Upper lobe of right lung (tissue), 1 donor: ENCODE results near the gene TMEM59L. TPM values are rescaled to one million over a fixed set of nuclear protein-coding genes. Genes with fewer than 3 reads are reported as not detected.

Experiments
- ATAC-seq: fragments of 200-7000 bp; cut with Tn5 transposase; one replicate; pipeline ENCODE4 v1.9.1; 2020; ENCODE audit warnings: mild to moderate bottlenecking, moderate library complexity
- DNase-seq: peaks from one replicate; pipeline ENCODE4 v3.0.0-alpha.2; 2020
- H3K27ac ChIP-seq: fragments of 200-600 bp; one replicate; pipeline ENCODE4 v1.8.0; 2022
- H3K27me3 ChIP-seq: fragments of 200-600 bp; one replicate; pipeline ENCODE4 v1.8.0; 2022; ENCODE audit warnings: mild to moderate bottlenecking
- H3K36me3 ChIP-seq: fragments of 200-600 bp; one replicate; pipeline ENCODE4 v1.8.0; 2022
- H3K4me1 ChIP-seq: fragments of 200-600 bp; one replicate; pipeline ENCODE4 v1.8.0; 2022
- H3K4me3 ChIP-seq: fragments of 200-600 bp; one replicate; pipeline ENCODE4 v1.8.0; 2022; ENCODE audit warnings: mild to moderate bottlenecking
- H3K9me3 ChIP-seq: fragments of 200-600 bp; one replicate; pipeline ENCODE4 v1.8.0; 2022
- intact Hi-C: fragments of 100-400 bp; cut with DNase I; formaldehyde crosslinking; loops from one replicate; pipeline ENCODE4 v1.11.0; 2022
- total RNA-seq: library from RNA; stranded (reverse); fragmentation: NEBNext Ultra II Directional; extraction: Animal tissue kit (Norgen Biotek cat#: 25700); gene quantifications from one replicate; pipeline ENCODE4 v1.2.1, GENCODE V29; 2021
- TF ChIP-seq, protein P1 (sequence below): fragments of 200-600 bp; IDR thresholded peaks from one replicate; pipeline ENCODE4 v1.8.0; 2022; ENCODE audit warnings: antibody characterized with exemption
- donor health status: DM: no; HTN: yes; CAD: no; lungs with severe emphysema.

The TMEM59L gene
- total RNA-seq, 1 donor from 2014 or later = 2.2 TPM

DNA sequence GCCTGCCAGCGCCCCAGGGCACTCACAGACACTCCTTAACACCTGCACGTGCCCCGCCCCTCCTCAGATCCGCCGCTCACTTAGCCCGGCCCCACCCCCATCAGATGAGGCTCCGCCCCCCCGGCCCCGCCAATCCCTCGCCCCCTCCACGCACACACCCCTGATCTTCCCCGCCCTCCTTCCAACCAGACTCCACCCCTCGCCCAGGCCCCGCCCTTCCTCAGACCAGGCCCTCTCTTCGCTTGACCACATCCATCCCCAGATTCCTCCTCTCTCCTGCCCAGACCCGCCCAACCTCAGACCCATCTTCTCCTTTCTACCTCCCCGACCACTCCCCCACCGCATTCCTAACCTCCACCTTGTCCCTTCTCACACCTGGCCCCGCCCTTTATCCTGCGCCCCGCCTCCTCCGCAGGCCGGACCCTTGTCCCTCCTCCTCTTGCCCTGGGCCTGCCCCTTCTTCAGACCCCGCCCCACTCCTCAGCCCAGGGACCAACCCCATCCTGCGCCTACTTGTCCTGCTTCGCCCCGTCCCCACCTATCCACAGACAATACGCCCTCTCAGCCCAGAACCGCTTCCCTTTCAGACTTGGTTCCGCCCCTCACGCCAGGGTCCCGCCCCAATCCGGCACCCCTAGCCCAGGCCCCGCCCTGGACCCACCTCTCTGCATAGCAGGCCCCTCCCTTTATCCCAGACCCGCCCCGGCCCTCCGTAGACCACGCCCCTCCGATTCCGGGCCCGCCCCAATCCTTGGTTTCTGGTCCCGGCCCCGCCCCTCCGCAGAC, 23.7 kb downstream of the TMEM59L start:
- intact Hi-C loops = no loop called here

DNA sequence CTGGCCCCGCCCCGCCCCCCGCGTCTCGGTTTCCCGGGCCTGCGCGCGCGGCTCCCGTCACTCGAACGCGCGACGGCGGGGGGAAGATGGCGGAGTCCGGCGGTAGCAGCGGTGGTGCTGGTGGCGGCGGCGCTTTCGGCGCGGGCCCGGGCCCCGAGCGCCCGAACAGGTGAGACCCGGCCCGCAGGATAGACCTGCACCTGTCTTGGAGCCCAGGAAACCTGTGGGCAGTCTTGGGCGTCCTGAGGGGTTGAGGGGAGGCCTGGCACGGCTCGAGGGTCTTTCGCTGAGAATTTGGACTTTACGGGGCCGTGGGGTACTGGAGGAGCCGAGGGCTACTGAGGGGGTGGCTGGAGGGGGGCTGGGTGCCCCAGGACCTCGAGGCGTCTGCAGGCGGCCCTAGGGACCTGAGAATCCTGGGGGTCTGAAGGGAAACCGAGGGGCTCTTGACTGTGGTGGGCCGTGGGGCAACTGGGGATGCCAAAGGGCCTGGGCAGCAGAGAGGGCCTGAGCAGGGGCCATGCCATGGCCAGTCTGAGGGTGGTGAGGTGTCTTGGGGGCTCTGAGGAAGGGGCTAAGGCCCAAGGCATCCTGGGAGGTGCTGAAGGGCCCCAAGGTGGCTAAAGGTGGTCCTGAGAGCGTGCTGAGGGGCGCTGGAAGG, 24.4 kb downstream of the TMEM59L start, which contains the start of gene KLHL26:
Gene KLHL26, plus strand, starts transcription at position 60 of the 661 bp plus-strand sequence. Its CDS starts 27 bp downstream, at position 87.
- DNase-seq = no peak
- ATAC-seq = no peak
- intact Hi-C loops = no loop called here
- Histone ChIP-seq H3K4me1 (peaks cover 20% of the 10 kb centered on the region), H3K9me3 (no peaks in the 10 kb centered on the region), H3K27me3 (no peaks in the 10 kb centered on the region), H3K27ac (peak within 1 kb of the TSS; percentile 87), H3K36me3 (no peaks in the 10 kb centered on the region), H3K4me3 (peak within 1 kb of the TSS; percentile 71)
- TF ChIP-seq, protein P1, sequence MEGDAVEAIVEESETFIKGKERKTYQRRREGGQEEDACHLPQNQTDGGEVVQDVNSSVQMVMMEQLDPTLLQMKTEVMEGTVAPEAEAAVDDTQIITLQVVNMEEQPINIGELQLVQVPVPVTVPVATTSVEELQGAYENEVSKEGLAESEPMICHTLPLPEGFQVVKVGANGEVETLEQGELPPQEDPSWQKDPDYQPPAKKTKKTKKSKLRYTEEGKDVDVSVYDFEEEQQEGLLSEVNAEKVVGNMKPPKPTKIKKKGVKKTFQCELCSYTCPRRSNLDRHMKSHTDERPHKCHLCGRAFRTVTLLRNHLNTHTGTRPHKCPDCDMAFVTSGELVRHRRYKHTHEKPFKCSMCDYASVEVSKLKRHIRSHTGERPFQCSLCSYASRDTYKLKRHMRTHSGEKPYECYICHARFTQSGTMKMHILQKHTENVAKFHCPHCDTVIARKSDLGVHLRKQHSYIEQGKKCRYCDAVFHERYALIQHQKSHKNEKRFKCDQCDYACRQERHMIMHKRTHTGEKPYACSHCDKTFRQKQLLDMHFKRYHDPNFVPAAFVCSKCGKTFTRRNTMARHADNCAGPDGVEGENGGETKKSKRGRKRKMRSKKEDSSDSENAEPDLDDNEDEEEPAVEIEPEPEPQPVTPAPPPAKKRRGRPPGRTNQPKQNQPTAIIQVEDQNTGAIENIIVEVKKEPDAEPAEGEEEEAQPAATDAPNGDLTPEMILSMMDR = no peak

More for the DNA sequence above, 23.7 kb downstream of the TMEM59L start:
- no peaks in the 10 kb centered on the region for H3K36me3 ChIP-seq
- DNase-seq (peak; percentile 100), ATAC-seq (peak; percentile 95)
- TF ChIP-seq, protein P1 = no peak
- peak overlapping the region; percentile 71 for H3K4me3 ChIP-seq
- H3K27ac ChIP-seq = peak overlapping the region; percentile 30
- no peaks in the 10 kb centered on the region for H3K27me3 ChIP-seq
- H3K9me3 ChIP-seq = no peaks in the 10 kb centered on the region
- peaks cover 20% of the 10 kb centered on the region for H3K4me1 ChIP-seq

DNA sequence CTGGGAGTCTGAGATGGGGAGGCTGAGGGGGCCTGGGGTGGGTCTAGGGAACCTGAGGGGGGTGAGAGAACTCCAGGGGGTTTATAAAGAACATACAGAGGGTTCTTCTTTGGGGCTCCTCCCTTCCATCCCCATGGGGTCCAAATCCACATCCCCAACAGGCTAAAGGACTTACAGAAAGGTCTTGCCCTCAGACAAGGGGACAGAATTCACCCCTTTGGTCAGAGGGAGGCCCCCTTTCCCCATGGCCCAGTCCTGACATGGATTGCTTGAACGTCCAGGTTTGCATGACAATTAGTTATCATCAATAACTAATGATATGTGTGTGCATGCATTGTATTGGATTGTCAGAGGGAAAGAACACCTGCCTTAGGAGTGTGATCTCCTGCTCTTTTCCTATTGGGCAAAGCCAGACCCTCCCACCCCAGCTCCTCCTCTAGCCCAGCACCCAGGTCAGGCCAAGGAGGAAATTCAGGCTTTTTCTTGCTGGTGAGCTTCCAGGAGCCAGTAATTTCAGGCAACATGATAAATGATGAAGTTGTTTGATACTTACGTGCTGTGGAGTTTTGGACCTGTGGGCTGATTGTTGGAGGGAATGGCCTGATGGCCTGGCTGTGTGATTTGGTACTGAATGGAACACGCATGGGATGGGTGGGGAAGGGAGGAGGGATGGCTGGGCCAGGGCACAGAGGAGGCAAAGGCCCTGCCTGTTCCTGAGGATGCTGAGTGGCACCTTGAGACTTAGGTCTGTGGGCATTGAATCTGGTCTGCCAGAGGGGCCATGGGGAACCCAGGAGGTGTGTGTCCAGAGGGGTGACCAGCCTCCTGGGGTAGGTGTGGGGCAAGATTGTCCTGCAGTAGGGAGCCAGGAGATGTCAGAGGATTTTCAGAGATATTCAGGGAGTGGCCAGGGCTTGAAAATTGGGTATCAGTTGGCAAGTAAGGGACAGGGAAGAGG, 25.3 kb downstream of the TMEM59L start:
- Histone ChIP-seq H3K4me3 (peak overlapping the region; percentile 71), H3K27me3 (no peaks in the 10 kb centered on the region), H3K9me3 (no peaks in the 10 kb centered on the region), H3K4me1 (peaks cover 20% of the 10 kb centered on the region), H3K36me3 (no peaks in the 10 kb centered on the region), H3K27ac (peak overlapping the region; percentile 87)
- TF ChIP-seq, protein P1 = no peak
- DNase-seq (no peak), ATAC-seq (peak; percentile 7)
- intact Hi-C loops = no loop called here

DNA sequence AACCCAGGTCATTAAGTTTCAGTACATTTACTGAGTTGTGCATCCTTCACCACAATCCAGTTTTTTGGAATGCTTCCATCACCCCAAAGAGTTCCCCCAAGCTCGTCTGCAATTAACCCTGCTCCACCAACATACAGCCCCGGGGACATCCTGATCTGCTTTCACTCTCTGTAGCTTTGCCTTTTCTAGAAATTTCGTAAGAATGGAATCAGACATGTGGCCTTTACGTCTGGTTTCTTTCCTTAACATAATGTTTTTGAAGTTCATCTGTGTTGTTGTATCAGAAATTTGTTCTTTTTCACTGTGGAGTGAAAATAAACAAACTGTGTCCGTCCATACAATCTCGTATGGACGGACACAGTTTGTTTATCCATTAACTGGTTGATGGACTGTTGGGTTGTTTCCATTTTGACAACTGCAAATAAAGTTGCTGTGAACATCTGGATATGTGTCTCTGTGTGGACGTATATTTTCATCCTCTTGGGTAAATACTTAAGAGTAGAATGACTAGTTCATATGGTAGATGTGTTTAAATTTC, 27.1 kb downstream of the TMEM59L start:
- peaks cover 20% of the 10 kb centered on the region for H3K4me1 ChIP-seq
- TF ChIP-seq, protein P1 = no peak
- DNase-seq (no peak), ATAC-seq (no peak)
- no peaks in the 10 kb centered on the region for H3K27me3 ChIP-seq
- H3K36me3 ChIP-seq = no peaks in the 10 kb centered on the region
- H3K4me3 ChIP-seq = no peak overlapping the region
- intact Hi-C loops = no loop called here
- no peaks in the 10 kb centered on the region for H3K9me3 ChIP-seq
- H3K27ac ChIP-seq = no peak overlapping the region
